Activated naive CD8-positive, alpha-beta T cell (primary cell): Measurements from ENCODE around the gene RAB3IL1.
"Not testable (repeated sequence)": the region's sequence is repeated elsewhere in the genome, so short reads cannot be mapped to it uniquely, and the experiment has no call there.

Experiments used
- H3K27ac Mint-ChIP-seq: one replicate; pipeline ENCODE4 v1.8.0; 2021; ENCODE audit warnings: mixed read lengths
- H3K27me3 Mint-ChIP-seq: one replicate; pipeline ENCODE4 v1.8.0; 2021; ENCODE audit warnings: mixed read lengths
- H3K36me3 Mint-ChIP-seq: one replicate; pipeline ENCODE4 v1.8.0; 2021; ENCODE audit warnings: mixed read lengths
- H3K4me1 Mint-ChIP-seq: one replicate; pipeline ENCODE4 v1.8.0; 2021; ENCODE audit warnings: low read depth, mixed read lengths
- H3K4me3 Mint-ChIP-seq: one replicate; pipeline ENCODE4 v1.8.0; 2021; ENCODE audit warnings: mild to moderate bottlenecking, mixed read lengths
- H3K9me3 Mint-ChIP-seq: one replicate; pipeline ENCODE4 v1.8.0; 2021; ENCODE audit warnings: low read depth, mixed read lengths

Gene RAB3IL1

DNA sequence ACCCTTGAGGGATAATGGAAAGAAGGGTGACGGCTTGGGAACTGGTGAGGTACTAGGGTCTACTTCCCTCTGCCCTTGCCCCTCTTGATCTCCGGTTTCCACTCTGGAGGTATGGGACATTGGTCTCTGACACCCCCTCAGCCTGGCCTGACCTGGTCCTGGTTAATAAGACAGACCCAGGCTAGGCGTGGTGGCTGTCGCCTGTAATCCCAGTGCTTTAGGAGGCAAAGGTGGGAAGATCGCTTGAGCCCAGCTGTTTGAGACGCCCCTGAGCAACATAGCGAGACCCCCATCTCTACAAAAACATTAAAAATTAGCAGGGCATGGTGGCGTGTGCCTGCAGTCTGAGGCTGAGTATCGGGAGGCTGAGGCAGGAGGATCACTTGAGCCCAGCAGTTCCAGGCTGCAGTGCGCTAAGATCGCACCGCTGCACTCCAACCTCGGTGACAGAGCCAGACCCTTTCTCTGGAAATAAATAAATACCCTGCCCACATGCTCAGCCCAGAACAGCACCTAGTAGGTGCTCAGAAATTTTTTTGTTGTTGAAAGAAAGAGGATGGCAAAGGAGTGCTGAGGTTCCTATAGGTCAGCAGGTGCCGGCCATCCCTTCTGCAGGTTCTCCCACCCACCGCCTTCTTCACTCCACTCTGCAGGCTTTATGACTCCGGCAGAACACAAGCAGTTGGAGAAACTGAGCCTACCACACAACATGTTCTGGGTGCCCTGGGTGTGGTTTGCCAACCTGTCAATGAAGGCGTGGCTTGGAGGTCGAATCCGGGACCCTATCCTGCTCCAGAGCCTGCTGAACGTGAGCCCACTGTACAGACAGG, 39.0 kb upstream of the RAB3IL1 start:
- H3K27ac Mint-ChIP-seq, result no peak overlapping the region
- H3K4me1 Mint-ChIP-seq, result peaks cover 4% of the 10 kb centered on the region
- no peaks in the 10 kb centered on the region for H3K9me3 Mint-ChIP-seq
- H3K27me3 Mint-ChIP-seq, result peaks cover 3% of the 10 kb centered on the region
- no peaks in the 10 kb centered on the region for H3K36me3 Mint-ChIP-seq
- H3K4me3 Mint-ChIP-seq, result peak overlapping the region; percentile 27

GRCh38 chr11:61955422-61956135, 38.2 kb upstream of the RAB3IL1 start:
- Mint-ChIP-seq H3K27ac (no peak overlapping the region), H3K27me3 (peaks cover 3% of the 10 kb centered on the region), H3K36me3 (no peaks in the 10 kb centered on the region), H3K9me3 (no peaks in the 10 kb centered on the region), H3K4me1 (peaks cover 4% of the 10 kb centered on the region), H3K4me3 (peak overlapping the region; percentile 27)

GRCh38 chr11:61954851-61955421, 37.6 kb upstream of the RAB3IL1 start:
- no peak overlapping the region for H3K27ac Mint-ChIP-seq
- no peaks in the 10 kb centered on the region for H3K9me3 Mint-ChIP-seq
- peaks cover 4% of the 10 kb centered on the region for H3K4me1 Mint-ChIP-seq
- peaks cover 3% of the 10 kb centered on the region for H3K27me3 Mint-ChIP-seq
- no peaks in the 10 kb centered on the region for H3K36me3 Mint-ChIP-seq
- peak overlapping the region; percentile 27 for H3K4me3 Mint-ChIP-seq

GRCh38 chr11:61954106-61954850, 36.9 kb upstream of the RAB3IL1 start:
- Mint-ChIP-seq H3K4me3 (no peak overlapping the region), H3K9me3 (no peaks in the 10 kb centered on the region), H3K36me3 (no peaks in the 10 kb centered on the region), H3K27me3 (peaks cover 3% of the 10 kb centered on the region), H3K4me1 (peaks cover 4% of the 10 kb centered on the region), H3K27ac (no peak overlapping the region)

GRCh38 chr11:61953632-61954031, 36.3 kb upstream of the RAB3IL1 start:
- not testable (repeated sequence) for H3K4me3 Mint-ChIP-seq, H3K27me3 Mint-ChIP-seq, H3K36me3 Mint-ChIP-seq, H3K27ac Mint-ChIP-seq, H3K4me1 Mint-ChIP-seq, H3K9me3 Mint-ChIP-seq

GRCh38 chr11:61952882-61953281, 35.5 kb upstream of the RAB3IL1 start:
- Mint-ChIP-seq H3K27me3 (peaks cover 3% of the 10 kb centered on the region), H3K4me1 (peaks cover 4% of the 10 kb centered on the region), H3K9me3 (no peaks in the 10 kb centered on the region), H3K27ac (no peak overlapping the region), H3K36me3 (no peaks in the 10 kb centered on the region), H3K4me3 (no peak overlapping the region)

DNA sequence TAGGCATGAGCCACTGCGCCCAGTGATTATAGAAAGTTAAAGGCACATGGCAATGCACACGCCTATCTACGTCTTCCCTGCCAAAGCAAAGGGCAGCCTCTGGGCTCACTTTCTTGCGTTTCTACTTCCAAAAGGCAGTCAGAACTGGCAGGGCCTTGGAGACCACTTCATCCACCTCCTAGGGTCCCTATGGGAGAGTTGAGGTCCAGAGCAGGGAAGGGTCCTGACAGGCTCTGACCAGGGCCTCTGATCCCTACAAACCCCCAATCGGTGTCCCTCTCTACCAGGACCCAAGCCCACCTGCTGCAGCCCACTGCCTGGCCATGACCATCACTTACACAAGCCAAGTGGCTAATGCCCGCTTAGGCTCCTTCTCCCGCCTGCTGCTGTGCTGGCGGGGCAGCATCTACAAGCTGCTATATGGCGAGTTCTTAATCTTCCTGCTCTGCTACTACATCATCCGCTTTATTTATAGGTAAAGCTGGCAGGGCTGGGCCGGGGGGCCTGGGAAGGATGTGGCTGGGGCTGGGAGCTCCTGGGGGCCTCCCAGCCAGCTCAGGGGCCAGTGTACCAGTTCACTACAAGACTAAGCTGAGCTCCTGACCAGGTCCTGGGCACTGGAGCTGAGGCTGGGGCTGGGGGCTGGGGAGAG, 34.2 kb upstream of the RAB3IL1 start:
- Mint-ChIP-seq H3K4me1 (peaks cover 6% of the 10 kb centered on the region), H3K36me3 (no peaks in the 10 kb centered on the region), H3K27ac (no peak overlapping the region), H3K9me3 (no peaks in the 10 kb centered on the region), H3K27me3 (peaks cover 3% of the 10 kb centered on the region), H3K4me3 (no peak overlapping the region)

- no peak within 1 kb of the TSS for H3K4me3 Mint-ChIP-seq
- H3K36me3 Mint-ChIP-seq, result no peaks in the 10 kb centered on the region
- H3K27me3 Mint-ChIP-seq, result peaks cover 3% of the 10 kb centered on the region
- no peaks in the 10 kb centered on the region for H3K9me3 Mint-ChIP-seq
- H3K27ac Mint-ChIP-seq, result no peak within 1 kb of the TSS
- peaks cover 2% of the 10 kb centered on the region for H3K4me1 Mint-ChIP-seq
Measured at GRCh38 chr11:61950035-61950547, 32.7 kb upstream of the RAB3IL1 start, which contains the start of gene BEST1. Gene BEST1 (plus strand): TSS chr11:61950351. CDS start chr11:61951807, 1,456 bp downstream.

DNA sequence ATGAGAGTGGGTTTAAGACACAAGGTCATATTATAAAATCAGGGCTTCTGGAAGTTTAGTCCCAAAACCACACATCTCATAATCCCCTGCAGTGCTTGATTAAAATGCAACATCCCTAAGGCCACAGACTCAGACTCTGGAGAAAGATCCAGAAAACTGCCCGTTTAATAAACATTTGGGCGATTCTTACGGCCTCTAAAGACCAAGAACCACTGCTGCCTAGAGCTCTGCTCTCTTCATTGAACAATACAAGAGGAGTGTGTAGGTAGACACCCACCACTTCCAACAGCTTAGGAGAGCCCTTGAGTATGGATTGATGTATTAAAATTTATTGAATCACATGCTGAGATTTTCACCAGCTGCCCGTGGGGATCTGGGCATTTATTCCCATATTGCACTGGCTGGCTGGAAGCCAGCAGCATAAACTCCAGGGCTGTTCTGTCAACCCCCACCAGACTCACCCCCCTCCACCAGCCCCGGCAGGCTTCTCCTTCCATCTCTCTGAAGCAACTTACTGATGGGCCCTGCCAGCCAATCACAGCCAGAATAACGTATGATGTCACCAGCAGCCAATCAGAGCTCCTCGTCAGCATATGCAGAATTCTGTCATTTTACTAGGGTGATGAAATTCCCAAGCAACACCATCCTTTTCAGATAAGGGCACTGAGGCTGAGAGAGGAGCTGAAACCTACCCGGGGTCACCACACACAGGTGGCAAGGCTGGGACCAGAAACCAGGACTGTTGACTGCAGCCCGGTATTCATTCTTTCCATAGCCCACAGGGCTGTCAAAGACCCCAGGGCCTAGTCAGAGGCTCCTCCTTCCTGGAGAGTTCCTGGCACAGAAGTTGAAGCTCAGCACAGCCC, 32.0 kb upstream of the RAB3IL1 start:
- Mint-ChIP-seq H3K4me1 (peaks cover 2% of the 10 kb centered on the region), H3K4me3 (no peak overlapping the region), H3K27me3 (peaks cover 1% of the 10 kb centered on the region), H3K9me3 (no peaks in the 10 kb centered on the region), H3K27ac (no peak overlapping the region), H3K36me3 (no peaks in the 10 kb centered on the region)

DNA sequence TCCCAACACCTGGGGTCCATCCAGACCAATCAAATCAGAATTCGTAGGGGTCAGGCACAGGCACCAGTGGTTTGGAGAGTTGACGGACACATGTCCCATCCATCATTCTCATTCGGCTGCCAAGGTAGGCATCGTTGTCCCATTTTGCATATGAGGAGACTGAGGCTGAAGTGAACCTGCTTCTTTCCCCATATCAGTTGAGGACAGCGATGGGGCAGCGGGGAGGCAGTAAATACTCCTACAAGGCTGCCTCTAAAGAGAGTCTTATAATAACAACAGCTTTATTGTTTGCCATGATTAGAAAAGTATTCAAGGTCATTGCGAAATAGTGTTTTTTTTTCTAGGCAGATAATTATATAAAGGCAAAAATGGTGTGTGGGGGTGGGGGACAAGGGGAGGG, 31.1 kb upstream of the RAB3IL1 start:
- H3K36me3 Mint-ChIP-seq, result no peaks in the 10 kb centered on the region
- no peak overlapping the region for H3K27ac Mint-ChIP-seq
- H3K9me3 Mint-ChIP-seq, result no peaks in the 10 kb centered on the region
- no peak overlapping the region for H3K4me3 Mint-ChIP-seq
- H3K4me1 Mint-ChIP-seq, result peaks cover 2% of the 10 kb centered on the region
- no peaks in the 10 kb centered on the region for H3K27me3 Mint-ChIP-seq

DNA sequence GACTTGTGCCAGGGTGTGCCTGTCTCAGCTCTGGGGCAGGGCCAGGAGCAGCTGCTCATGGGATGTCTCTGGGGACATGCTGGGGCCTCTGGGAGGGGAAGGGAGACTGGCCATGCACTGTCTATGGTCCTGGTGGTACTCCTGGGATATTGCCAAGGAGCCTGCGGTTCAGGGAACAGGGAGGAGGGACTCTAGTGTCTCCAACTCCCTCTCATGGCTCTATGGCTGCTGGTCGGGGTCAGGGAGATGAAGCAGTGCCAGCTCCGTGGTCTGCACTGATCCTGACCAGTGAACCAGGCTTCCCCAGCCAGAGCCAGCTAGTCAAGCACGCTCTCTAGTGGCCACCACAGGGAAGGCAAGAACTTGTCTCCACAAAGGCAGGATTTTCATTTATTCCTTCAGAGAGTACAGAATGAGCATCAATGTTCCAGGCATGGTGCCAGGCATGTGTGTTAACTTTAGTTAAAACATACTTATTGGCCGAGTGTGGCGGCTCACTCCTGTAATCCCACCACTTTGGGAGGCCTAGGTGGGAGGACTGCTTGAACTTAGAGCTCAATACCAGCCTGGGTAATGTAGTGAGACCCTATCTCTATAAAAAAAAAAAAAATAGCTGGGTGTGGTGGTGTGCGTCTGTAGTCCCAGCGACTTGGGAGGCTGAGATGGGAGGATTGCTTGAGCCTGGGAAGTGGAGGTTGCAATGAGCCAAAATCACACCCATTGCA, 30.3 kb upstream of the RAB3IL1 start:
- no peak overlapping the region for H3K4me3 Mint-ChIP-seq
- no peak overlapping the region for H3K27ac Mint-ChIP-seq
- peaks cover 2% of the 10 kb centered on the region for H3K4me1 Mint-ChIP-seq
- no peaks in the 10 kb centered on the region for H3K9me3 Mint-ChIP-seq
- H3K36me3 Mint-ChIP-seq, result no peaks in the 10 kb centered on the region
- no peaks in the 10 kb centered on the region for H3K27me3 Mint-ChIP-seq

- Mint-ChIP-seq H3K4me3 (no peak overlapping the region), H3K4me1 (peaks cover 2% of the 10 kb centered on the region), H3K27ac (no peak overlapping the region), H3K27me3 (no peaks in the 10 kb centered on the region), H3K36me3 (no peaks in the 10 kb centered on the region), H3K9me3 (no peaks in the 10 kb centered on the region)
Measured at GRCh38 chr11:61946894-61947293, 29.5 kb upstream of the RAB3IL1 start.

DNA sequence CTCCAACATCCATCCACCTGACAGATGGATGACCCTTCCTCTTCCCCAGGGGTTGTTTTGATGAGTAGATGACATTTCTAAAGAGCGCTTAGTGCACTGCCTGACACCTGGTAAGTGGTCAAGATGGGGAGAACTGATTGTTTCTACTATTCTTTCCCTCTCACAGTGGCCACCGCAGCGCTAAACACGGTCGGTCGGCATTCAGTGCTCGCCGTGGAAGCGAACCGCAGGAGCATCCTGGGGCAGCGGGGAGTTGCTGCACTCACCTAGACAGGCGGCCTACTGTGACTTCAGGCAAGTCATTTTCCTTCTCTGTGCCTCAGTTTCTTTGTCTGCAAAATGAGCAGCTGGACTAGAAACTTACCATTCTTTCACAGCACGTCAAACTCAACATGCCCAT, 27.8 kb upstream of the RAB3IL1 start:
- no peak overlapping the region for H3K27ac Mint-ChIP-seq

More for the DNA sequence above, 27.8 kb upstream of the RAB3IL1 start:
- no peaks in the 10 kb centered on the region for H3K36me3 Mint-ChIP-seq
- H3K27me3 Mint-ChIP-seq, result no peaks in the 10 kb centered on the region
- no peaks in the 10 kb centered on the region for H3K9me3 Mint-ChIP-seq
- no peak overlapping the region for H3K4me3 Mint-ChIP-seq
- peaks cover 2% of the 10 kb centered on the region for H3K4me1 Mint-ChIP-seq
